GM12878 (cell line): ENCODE measurements around the gene CREBBP. TPM values are rescaled to one million over a fixed set of nuclear protein-coding genes. Genes with fewer than 3 reads are reported as not detected.

Experiments used
- ATAC-seq: fragments of 200-7000 bp; cut with Tn5 transposase; 3 replicates; pipeline ENCODE4 v1.9.1; 2020; ENCODE audit warnings: mild to moderate bottlenecking, moderate library complexity
- BruUV-seq: library from RNA; stranded (reverse); fragments of 400-500 nt; replicated peaks from 2 replicates; lab custom pipeline; 2021; lab: Mats Ljungman, UMichigan
- CTCF ChIA-PET: fragments of 300-600 bp; sonication (Branson Sonifier 250); formaldehyde crosslinking; extraction: SDS; loops from one replicate; lab custom pipeline; 2021; ENCODE audit warnings: inconsistent platforms; lab: Yijun Ruan, JAX
- POLR2A ChIA-PET: fragments of 350-600 bp; formaldehyde crosslinking; extraction: SDS; loops from one replicate; lab custom pipeline; 2021; ENCODE audit warnings: inconsistent platforms; lab: Charles Lee
- RAD21 ChIA-PET: fragments of 300-600 bp; sonication (Branson Sonifier 250); formaldehyde crosslinking; loops from one replicate; lab custom pipeline; 2023; ENCODE audit warnings: antibody characterized with exemption; ENCODE audit not compliant: unreplicated experiment; lab: Charles Lee
- SMC1A ChIA-PET: fragments of 300-600 bp; sonication (Branson Sonifier 250); formaldehyde crosslinking; loops from one replicate; lab custom pipeline; 2023; ENCODE audit not compliant: unreplicated experiment, uncharacterized antibody; lab: Charles Lee
- DNase-seq: peaks from one replicate; pipeline ENCODE4 v3.0.0-alpha.2; 2011; ENCODE audit warnings: low read depth, low spot score
- FAIRE-seq: peaks from 3 replicates; lab custom pipeline; 2011; peaks lifted over from hg19 to GRCh38; lab: Jason Lieb, UNC
- H2AFZ ChIP-seq: 2 replicates; pipeline ENCODE4 v1.6.0; 2011; ENCODE audit warnings: low read depth, low read length, control low read depth; ENCODE audit not compliant: control insufficient read depth
- H3K27ac ChIP-seq: 2 replicates; pipeline ENCODE4 v1.5.1; 2011; ENCODE audit warnings: control low read depth; ENCODE audit not compliant: control insufficient read depth, insufficient read depth
- H3K27me3 ChIP-seq, 2 experiments: replicated peaks in 1 of 2; 2 replicates each; pipeline versions ENCODE4 v1.6.0 to v1.6.1; 2011; ENCODE audit warnings: low read length in 1 of 2; ENCODE audit not compliant: control insufficient read depth in 2 of 2, insufficient read depth in 2 of 2
- H3K36me3 ChIP-seq, 2 experiments: 2 replicates each; pipeline ENCODE4 v1.5.1; 2011; ENCODE audit warnings: low read length in 1 of 2; ENCODE audit not compliant: control insufficient read depth in 2 of 2, insufficient read depth in 2 of 2
- H3K4me1 ChIP-seq: 2 replicates; pipeline ENCODE4 v1.6.1; 2011; ENCODE audit warnings: mild to moderate bottlenecking, low read length, moderate library complexity, mixed read lengths; ENCODE audit not compliant: control insufficient read depth, insufficient read depth
- H3K4me2 ChIP-seq: 2 replicates; pipeline ENCODE4 v1.6.0; 2011; ENCODE audit warnings: control low read depth; ENCODE audit not compliant: control insufficient read depth, insufficient read depth
- H3K4me3 ChIP-seq: fragments of 200-600 bp; sonication (generic); 2 replicates; pipeline ENCODE4 v1.5.1; 2016
- H3K79me2 ChIP-seq: 2 replicates; pipeline ENCODE4 v1.6.0; 2011; ENCODE audit warnings: low read length; ENCODE audit not compliant: control insufficient read depth, insufficient read depth
- H3K9ac ChIP-seq: 2 replicates; pipeline ENCODE4 v1.8.0; 2011; ENCODE audit warnings: low read length, control low read depth, mixed read lengths; ENCODE audit not compliant: control insufficient read depth, insufficient read depth
- H3K9me3 ChIP-seq: replicated peaks from 3 replicates; pipeline ENCODE4 v1.5.1; 2011; ENCODE audit warnings: mild to moderate bottlenecking, low read length; ENCODE audit not compliant: control insufficient read depth, insufficient read depth
- H4K20me1 ChIP-seq: 2 replicates; pipeline ENCODE4 v1.6.0; 2011; ENCODE audit not compliant: control insufficient read depth, insufficient read depth
- ASH2L ChIP-seq: fragments of 300-600, 200-600 bp; sonication (generic); IDR thresholded peaks from 2 replicates; pipeline ENCODE4 v1.6.1; 2017; ENCODE audit warnings: low read depth, mild to moderate bottlenecking, borderline replicate concordance
- ATF3 ChIP-seq: IDR thresholded peaks from 2 replicates; pipeline ENCODE4 v1.6.1; 2011; ENCODE audit warnings: low read depth, mild to moderate bottlenecking, low read length, moderate library complexity, borderline replicate concordance; ENCODE audit errors: extremely low read depth
- FOXM1 ChIP-seq: IDR thresholded peaks from 2 replicates; pipeline ENCODE4 v1.6.1; 2012; ENCODE audit warnings: low read depth, mild to moderate bottlenecking, inconsistent platforms, low read length, moderate library complexity
- MLLT1 ChIP-seq: fragments of 450-650 bp; IDR thresholded peaks from 2 replicates; pipeline ENCODE4 v1.6.1; 2016; ENCODE audit warnings: mild to moderate bottlenecking
- MXI1 ChIP-seq: fragments of 150-350 bp; IDR thresholded peaks from 2 replicates; pipeline ENCODE4 v1.6.1; 2011; ENCODE audit warnings: low read depth, mild to moderate bottlenecking, inconsistent platforms, low read length, improper control_type of control experiment
- RAD51 ChIP-seq: fragments of 450-650 bp; IDR thresholded peaks from 2 replicates; pipeline ENCODE4 v1.6.1; 2016; ENCODE audit warnings: moderate library complexity, mild to moderate bottlenecking, inconsistent platforms
- RFX5 ChIP-seq: IDR thresholded peaks from 2 replicates; pipeline ENCODE4 v1.6.1; 2011; ENCODE audit warnings: low read depth, low read length, improper control_type of control experiment
- ZNF274 ChIP-seq: IDR thresholded peaks from one replicate; pipeline ENCODE4 v1.8.0; 2011; ENCODE audit not compliant: insufficient read length, insufficient read depth
- ZNF384 ChIP-seq: IDR thresholded peaks from 2 replicates; pipeline ENCODE4 v1.6.1; 2012; ENCODE audit warnings: low read depth, mild to moderate bottlenecking, low read length, improper control_type of control experiment, borderline replicate concordance
- ZNF687 ChIP-seq: fragments of 450-650 bp; IDR thresholded peaks from 2 replicates; pipeline ENCODE4 v1.6.1; 2017; ENCODE audit warnings: mild to moderate bottlenecking, moderate library complexity
- WGBS: methylation state at CpG from one replicate; pipeline ENCODE4 v1.1.6; 2016; ENCODE audit warnings: low lambda C conversion rate; ENCODE audit not compliant: insufficient replicate concordance, insufficient coverage; ENCODE audit errors: missing lambda C conversion rate; 5-methylcytosine and 5-hydroxymethylcytosine counted together
- in situ Hi-C: fragments of 300-500 bp; cut with MboI; formaldehyde crosslinking; loops from 9 replicates; pipeline ENCODE4 v1.14.3; 2018; ENCODE audit warnings: mixed read lengths
- intact Hi-C: fragments of 100-400 bp; cut with micrococcal nuclease; formaldehyde crosslinking; loops from one replicate; pipeline ENCODE4 v1.14.2; 2022; ENCODE audit not compliant: unreplicated experiment
- polyA plus RNA-seq, 11 experiments: library from polyadenylated mRNA; depleted of rRNA in 4 of 11; unstranded in 6 of 11; stranded (reverse) in 5 of 11; fragments of >200 nt; fragmentation: Nextera tagmentation in 4 of 11; fragmentation: Illumina TruSeq in 1 of 11; extraction: Ambion mirVana in 4 of 11; extraction: Trizol in 1 of 11; gene quantifications; 1 replicate in 1 of 11; 2 replicates in 10 of 11; pipeline versions ENCODE4 v1.2.1 to v1.2.3, GENCODE V29; 2011 to 2016; ENCODE audit warnings: inconsistent platforms in 2 of 11, missing spikeins in 2 of 11, low read depth in 1 of 11
- total RNA-seq, 4 experiments: library from RNA; depleted of rRNA in 3 of 4; stranded (reverse); fragments of >200 nt in 3 of 4; fragmentation: Illumina TruSeq in 1 of 4; extraction: Trizol in 1 of 4; gene quantifications; 2 replicates each; pipeline versions ENCODE4 v1.2.1 to v1.2.3, GENCODE V29; 2013 to 2021
- TF ChIP-seq, protein P1 (sequence below): IDR thresholded peaks from 2 replicates; pipeline ENCODE4 v1.6.1; 2012; ENCODE audit warnings: mild to moderate bottlenecking, low read depth, low read length
- TF ChIP-seq, protein P2 (sequence below): fragments of 450-650 bp; IDR thresholded peaks from 2 replicates; pipeline ENCODE4 v1.6.1; 2016; ENCODE audit warnings: mild to moderate bottlenecking

Gene CREBBP
- total and polyA plus RNA-seq, 10 of the 15 experiments (the other 5 are each of a cell fraction or from before 2014, with no cell fraction given), result 3.4 to 32.7 (median 7.9) TPM

DNA sequence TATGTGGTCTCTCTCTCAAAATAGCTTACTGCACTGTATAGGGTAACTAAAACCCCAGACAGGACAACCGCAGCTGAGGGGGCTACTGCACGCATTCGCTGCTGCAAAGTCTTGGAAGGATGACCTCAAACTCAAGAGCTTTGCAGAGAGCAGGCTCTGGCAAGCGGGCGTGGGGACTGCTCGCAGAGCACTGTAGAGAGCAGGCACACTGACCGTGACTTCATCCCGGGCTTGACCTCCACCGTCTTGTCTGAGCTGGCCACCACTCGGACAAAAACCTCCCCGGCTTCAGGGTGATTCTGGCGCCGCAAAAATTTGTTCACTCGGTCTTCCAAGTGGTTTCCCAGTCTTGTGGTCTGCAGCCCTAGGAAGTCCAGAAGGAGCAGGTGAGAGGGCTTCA, 140.3 kb downstream of the CREBBP start:
- no peak for FAIRE-seq
- no peak overlapping the region for H2AFZ ChIP-seq
- no TSS peak for BruUV-seq

More for the DNA sequence above, 140.3 kb downstream of the CREBBP start:
- Histone ChIP-seq H3K4me1 (no peaks in the 10 kb centered on the region), H3K9ac (no peak overlapping the region), H3K4me3 (no peak overlapping the region), H3K36me3 (peaks cover 19 to 42% of the 10 kb centered on the region in 2 experiments), H3K9me3 (no peaks in the 10 kb centered on the region), H3K27ac (no peak overlapping the region), H3K4me2 (no peak overlapping the region), H3K79me2 (no peaks in the 10 kb centered on the region), H3K27me3 (no peaks in the 10 kb centered on the region), H4K20me1 (no peaks in the 10 kb centered on the region; the same call in 1 of the 2 replicates)
- intact Hi-C loops (no loop called here), in situ Hi-C loops (no loop called here)
- TF ChIP-seq ZNF274 (no peak), MLLT1 (no peak), RAD51 (no peak), ATF3 (no peak), ASH2L (no peak), MXI1 (no peak), ZNF687 (no peak), FOXM1 (no peak), ZNF384 (no peak), RFX5 (no peak)
- TF ChIP-seq, protein P1, sequence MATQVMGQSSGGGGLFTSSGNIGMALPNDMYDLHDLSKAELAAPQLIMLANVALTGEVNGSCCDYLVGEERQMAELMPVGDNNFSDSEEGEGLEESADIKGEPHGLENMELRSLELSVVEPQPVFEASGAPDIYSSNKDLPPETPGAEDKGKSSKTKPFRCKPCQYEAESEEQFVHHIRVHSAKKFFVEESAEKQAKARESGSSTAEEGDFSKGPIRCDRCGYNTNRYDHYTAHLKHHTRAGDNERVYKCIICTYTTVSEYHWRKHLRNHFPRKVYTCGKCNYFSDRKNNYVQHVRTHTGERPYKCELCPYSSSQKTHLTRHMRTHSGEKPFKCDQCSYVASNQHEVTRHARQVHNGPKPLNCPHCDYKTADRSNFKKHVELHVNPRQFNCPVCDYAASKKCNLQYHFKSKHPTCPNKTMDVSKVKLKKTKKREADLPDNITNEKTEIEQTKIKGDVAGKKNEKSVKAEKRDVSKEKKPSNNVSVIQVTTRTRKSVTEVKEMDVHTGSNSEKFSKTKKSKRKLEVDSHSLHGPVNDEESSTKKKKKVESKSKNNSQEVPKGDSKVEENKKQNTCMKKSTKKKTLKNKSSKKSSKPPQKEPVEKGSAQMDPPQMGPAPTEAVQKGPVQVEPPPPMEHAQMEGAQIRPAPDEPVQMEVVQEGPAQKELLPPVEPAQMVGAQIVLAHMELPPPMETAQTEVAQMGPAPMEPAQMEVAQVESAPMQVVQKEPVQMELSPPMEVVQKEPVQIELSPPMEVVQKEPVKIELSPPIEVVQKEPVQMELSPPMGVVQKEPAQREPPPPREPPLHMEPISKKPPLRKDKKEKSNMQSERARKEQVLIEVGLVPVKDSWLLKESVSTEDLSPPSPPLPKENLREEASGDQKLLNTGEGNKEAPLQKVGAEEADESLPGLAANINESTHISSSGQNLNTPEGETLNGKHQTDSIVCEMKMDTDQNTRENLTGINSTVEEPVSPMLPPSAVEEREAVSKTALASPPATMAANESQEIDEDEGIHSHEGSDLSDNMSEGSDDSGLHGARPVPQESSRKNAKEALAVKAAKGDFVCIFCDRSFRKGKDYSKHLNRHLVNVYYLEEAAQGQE, result no peak
- TF ChIP-seq, protein P2, sequence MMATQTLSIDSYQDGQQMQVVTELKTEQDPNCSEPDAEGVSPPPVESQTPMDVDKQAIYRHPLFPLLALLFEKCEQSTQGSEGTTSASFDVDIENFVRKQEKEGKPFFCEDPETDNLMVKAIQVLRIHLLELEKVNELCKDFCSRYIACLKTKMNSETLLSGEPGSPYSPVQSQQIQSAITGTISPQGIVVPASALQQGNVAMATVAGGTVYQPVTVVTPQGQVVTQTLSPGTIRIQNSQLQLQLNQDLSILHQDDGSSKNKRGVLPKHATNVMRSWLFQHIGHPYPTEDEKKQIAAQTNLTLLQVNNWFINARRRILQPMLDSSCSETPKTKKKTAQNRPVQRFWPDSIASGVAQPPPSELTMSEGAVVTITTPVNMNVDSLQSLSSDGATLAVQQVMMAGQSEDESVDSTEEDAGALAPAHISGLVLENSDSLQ, result no peak
- ChIA-PET CTCF (no interaction called here), RAD21 (no interaction called here), SMC1A (no interaction called here), POLR2A (no interaction called here)
- ATAC-seq, result no peak
- DNase-seq, result no peak
- 98% methylated on average over 14 of the region's 14 CpGs for WGBS
